ENCODE results near the gene SLC7A7.
"Not testable (repeated sequence)": the region's sequence is repeated elsewhere in the genome, so short reads cannot be mapped to it uniquely, and the experiment has no call there.

Gene SLC7A7

GRCh38 chr14:22852940-22853767, 37.9 kb upstream of the SLC7A7 start:
- peak; percentile 63 for DNase-seq (ENCODE audit: insufficient read length, low spot score)
- TF ChIP-seq CTCF (IDR thresholded peaks at IDR 0.05; ENCODE audit: insufficient read depth, missing control alignments) = peak; percentile 96

GRCh38 chr14:22852599-22852939, 37.3 kb upstream of the SLC7A7 start:
- FAIRE-seq (no peak), DNase-seq (ENCODE audit: insufficient read length, low spot score) (no peak)
- no peak for TF ChIP-seq CTCF (IDR thresholded peaks at IDR 0.05; ENCODE audit: insufficient read depth, missing control alignments)

More at GRCh38 chr14:22852940-22853767, 37.9 kb upstream of the SLC7A7 start:
- FAIRE-seq = no peak

GRCh38 chr14:22852178-22852577, 36.9 kb upstream of the SLC7A7 start:
- FAIRE-seq; DNase-seq (ENCODE audit: insufficient read length, low spot score): not testable (repeated sequence)

GRCh38 chr14:22850944-22851764, 35.9 kb upstream of the SLC7A7 start:
- FAIRE-seq = no peak
- no peak for DNase-seq (ENCODE audit: insufficient read length, low spot score)
- no peak for TF ChIP-seq CTCF (IDR thresholded peaks at IDR 0.05; ENCODE audit: insufficient read depth, missing control alignments)

DNA sequence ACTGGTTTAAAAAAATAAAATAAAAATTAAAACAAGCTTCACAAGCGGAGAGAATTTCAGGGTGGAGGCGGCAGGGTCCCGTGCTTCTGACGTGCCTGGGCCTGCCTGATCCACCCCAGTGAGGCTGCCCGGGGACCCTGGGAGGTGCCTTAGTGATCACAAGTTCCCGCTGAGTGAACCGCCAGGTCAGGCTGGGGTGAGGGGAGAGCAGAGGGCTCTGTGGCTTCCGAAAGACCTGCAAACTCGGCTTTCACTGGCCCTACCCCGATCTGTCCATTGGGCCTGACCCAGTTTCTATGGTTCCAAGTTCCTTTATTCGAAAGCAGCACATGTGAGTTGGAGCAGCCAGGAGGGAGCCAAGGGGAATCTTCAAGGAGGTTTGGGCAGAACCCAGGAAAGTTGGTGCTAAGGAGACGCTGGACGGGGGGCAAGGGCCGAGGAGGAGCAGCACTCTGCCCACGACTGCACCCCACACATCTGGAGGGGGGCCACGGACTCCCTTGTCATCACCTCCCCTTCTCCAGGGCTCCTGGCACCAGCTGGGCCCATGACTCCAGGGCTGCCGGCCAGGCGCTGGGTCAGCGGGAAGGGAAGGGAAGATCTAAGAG, 34.1 kb upstream of the SLC7A7 start:
- no peak for FAIRE-seq
- TF ChIP-seq CTCF (IDR thresholded peaks at IDR 0.05; ENCODE audit: insufficient read depth, missing control alignments) = no peak

DNA sequence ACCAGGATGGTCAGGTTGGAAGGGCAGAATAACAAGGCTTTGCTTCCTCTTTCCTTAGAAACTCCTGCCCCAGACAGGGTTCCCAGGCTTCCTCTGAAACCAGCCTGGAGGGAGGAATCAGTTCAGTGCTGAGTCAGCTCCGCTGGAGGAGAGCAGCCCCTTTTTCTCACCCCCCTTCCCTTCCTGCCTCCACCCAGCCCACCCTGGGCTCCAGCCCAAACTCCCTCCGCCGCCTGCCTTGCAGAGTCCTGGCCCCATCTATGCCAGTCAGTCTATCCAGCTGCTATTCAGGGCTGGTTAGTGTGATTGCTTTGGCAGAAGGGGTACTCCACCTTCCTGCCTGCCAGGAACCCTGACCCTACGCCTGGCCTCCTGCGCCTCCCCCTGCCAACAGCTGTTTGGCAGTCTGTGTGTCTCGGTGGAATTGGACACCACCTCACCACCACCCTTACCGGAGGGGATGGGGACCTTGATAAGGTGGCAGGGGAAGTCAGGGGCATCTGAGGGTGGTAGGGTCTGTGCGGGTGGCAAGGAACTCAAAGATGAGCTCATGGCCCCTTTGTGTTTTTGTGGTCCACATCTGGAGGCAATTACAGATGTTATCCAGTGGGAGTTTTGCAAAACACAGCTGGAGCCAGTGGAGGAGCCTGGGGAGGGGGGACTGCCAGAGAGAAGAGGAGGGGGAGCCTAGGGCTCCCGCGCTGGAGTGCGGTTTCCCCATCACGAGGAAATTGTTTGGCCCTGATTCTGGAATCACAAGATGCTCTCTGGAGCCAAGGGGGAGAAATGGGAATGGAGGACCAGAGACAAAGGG, 33.3 kb upstream of the SLC7A7 start:
- FAIRE-seq (no peak), DNase-seq (ENCODE audit: insufficient read length, low spot score) (no peak)

More for the DNA sequence above, 34.1 kb upstream of the SLC7A7 start:
- no peak for DNase-seq (ENCODE audit: insufficient read length, low spot score)

More for the DNA sequence above, 33.3 kb upstream of the SLC7A7 start:
- no peak for TF ChIP-seq CTCF (IDR thresholded peaks at IDR 0.05; ENCODE audit: insufficient read depth, missing control alignments)

Data from D721Med (cell line).